Activated naive CD8-positive, alpha-beta T cell treated with anti-CD3 and anti-CD28 coated beads for 36 hours (primary cell): Measurements from ENCODE around the gene EXOC4. TPM values are rescaled to one million over a fixed set of nuclear protein-coding genes. Genes with fewer than 3 reads are reported as not detected.
A peak's percentile ranks its signal among the peaks of the same experiment; 100 is the strongest.

Experiments used
- DNase-seq: peaks from one replicate; pipeline ENCODE4 v3.0.0; 2021
- H3K27ac Mint-ChIP-seq: one replicate; pipeline ENCODE4 v1.8.0; 2022; ENCODE audit warnings: mild to moderate bottlenecking, moderate library complexity, mixed read lengths
- H3K27me3 Mint-ChIP-seq: one replicate; pipeline ENCODE4 v1.8.0; 2022; ENCODE audit warnings: mild to moderate bottlenecking, mixed read lengths
- H3K36me3 Mint-ChIP-seq: one replicate; pipeline ENCODE4 v1.8.0; 2021; ENCODE audit warnings: mild to moderate bottlenecking, mixed read lengths
- H3K4me1 Mint-ChIP-seq: one replicate; pipeline ENCODE4 v1.8.0; 2021; ENCODE audit warnings: mixed read lengths
- H3K4me3 Mint-ChIP-seq: one replicate; pipeline ENCODE4 v1.8.0; 2022; ENCODE audit warnings: mild to moderate bottlenecking, moderate library complexity, mixed read lengths
- H3K9me3 Mint-ChIP-seq: one replicate; pipeline ENCODE4 v1.8.0; 2022; ENCODE audit warnings: mixed read lengths
- total RNA-seq, 2 experiments: library from RNA; stranded (reverse); gene quantifications; one replicate each; pipeline ENCODE4 v1.2.3, GENCODE V29; 2021

Gene EXOC4
- total RNA-seq, 2 experiments from 2014 or later: 41.7 to 45.7 TPM

DNA sequence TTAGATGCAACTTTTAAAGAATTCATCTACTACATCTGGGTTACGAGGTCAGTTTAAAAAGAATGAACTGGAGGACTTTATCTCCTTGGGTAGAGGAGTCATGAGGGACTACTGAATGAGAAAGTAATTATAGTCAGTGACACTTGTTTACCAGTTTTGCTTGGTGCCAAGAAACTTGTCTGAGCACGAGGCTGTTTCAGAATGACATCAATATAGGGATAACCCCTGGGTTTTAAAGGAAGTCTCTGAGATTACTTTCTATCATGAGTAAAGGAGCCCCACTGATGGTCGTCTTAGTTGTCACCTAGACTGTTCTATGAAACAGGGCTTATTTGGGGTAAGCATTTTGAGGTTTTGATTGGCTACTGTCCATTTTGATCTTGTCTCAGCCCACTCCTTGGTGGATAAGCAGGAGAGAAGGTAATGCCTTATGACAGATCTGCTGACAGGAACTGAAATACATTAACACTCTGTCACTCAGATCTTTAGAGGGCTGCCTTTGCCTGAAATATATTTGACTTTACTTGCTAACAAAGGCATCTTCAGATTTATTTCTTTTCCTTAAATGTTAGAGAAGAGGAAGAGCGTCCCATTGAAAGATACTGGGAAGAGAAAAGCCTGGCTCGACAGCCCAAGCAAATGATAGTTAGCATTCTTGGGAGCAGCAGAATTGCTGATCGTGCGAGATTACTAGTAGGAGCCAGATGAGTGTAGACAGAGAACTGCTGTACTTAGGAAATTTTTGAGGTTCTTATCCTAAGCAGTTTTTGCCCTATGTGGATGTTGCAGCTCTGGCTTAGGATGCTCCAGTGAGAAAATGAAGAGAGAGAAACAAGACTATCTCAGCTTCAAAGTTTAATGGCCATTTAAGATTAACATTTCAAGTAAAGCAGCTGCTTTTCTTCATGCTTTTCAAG lies 575.1 kb downstream of the EXOC4 start:
- Mint-ChIP-seq H3K36me3 (peaks cover 29% of the 10 kb centered on the region), H3K27ac (no peak overlapping the region), H3K27me3 (no peaks in the 10 kb centered on the region), H3K9me3 (peaks cover 10% of the 10 kb centered on the region), H3K4me3 (no peak overlapping the region), H3K4me1 (peaks cover 4% of the 10 kb centered on the region)
- DNase-seq: no peak

DNA sequence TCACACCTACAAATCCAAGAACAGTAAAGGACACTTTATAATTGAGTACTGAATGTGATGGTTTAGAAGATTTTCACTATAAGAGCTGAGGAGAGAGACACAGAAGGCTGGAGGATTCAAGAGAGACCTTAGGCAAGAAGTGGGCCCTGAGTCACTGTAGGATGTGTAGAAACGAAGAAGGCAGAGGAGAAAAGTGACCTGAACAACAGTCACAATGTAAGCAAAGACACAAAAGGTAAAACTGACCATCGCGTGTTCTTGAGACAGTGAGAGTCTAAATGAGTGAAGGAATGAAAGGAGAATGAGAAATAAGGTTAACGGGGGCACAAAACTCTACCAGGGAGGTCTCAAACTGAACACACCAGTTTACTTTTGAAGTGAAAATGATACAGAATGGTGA lies 576.0 kb downstream of the EXOC4 start:
- no peak for DNase-seq
- peaks cover 10% of the 10 kb centered on the region for H3K9me3 Mint-ChIP-seq
- H3K4me3 Mint-ChIP-seq: no peak overlapping the region
- no peak overlapping the region for H3K27ac Mint-ChIP-seq
- H3K27me3 Mint-ChIP-seq: no peaks in the 10 kb centered on the region
- peaks cover 4% of the 10 kb centered on the region for H3K4me1 Mint-ChIP-seq
- H3K36me3 Mint-ChIP-seq: peaks cover 32% of the 10 kb centered on the region

DNA sequence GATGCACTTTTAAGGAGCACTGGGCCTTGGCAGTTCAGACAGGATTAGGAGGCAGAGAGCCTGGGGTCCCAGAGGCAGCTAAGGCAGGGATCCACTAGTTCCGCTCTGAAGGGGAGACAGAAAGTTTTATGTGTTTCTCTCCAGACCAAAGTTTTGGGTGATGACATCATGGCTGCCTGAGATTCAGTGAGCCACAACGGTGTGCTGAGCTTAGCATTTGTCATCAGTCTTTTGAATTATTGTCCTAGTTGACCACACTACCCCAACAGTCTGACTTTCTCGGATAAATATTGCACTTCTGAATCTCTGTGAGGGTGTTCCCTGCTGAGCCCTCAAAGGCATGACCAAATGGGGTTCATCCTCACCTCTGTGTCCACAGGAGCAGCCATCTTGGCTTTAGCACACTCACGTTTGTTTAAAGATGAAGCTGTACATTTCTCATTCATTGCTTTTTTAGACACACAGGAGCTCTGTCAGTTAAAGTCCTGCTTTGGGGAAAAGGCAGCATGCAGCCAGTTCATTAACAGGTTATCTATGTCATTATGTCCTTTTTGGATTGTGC lies 576.5 kb downstream of the EXOC4 start:
- no peaks in the 10 kb centered on the region for H3K27me3 Mint-ChIP-seq
- peaks cover 10% of the 10 kb centered on the region for H3K9me3 Mint-ChIP-seq
- H3K27ac Mint-ChIP-seq: no peak overlapping the region
- H3K4me1 Mint-ChIP-seq: no peaks in the 10 kb centered on the region
- no peak overlapping the region for H3K4me3 Mint-ChIP-seq
- peaks cover 34% of the 10 kb centered on the region for H3K36me3 Mint-ChIP-seq
- DNase-seq: no peak

DNA sequence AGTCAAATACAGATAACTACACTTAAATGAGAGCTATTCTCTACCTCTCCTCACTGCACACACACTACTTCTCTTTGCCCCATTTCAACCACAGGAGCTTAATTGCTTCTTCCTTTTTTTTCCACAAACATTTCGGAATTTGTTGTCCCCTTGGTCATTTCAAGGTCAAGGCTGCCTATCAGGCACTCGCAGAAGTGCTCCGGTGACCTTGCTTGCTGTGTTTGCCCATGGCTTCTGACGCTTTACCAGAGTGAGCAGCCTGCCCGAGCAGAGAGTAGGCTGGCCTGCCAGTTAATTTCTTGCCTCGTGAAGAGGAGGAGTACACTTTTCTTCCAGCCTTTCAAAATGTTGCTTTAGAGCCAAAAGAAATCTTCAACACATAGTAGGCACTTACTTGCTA lies 577.2 kb downstream of the EXOC4 start:
- H3K36me3 Mint-ChIP-seq: peaks cover 33% of the 10 kb centered on the region
- H3K9me3 Mint-ChIP-seq: peaks cover 10% of the 10 kb centered on the region
- no peak for DNase-seq
- no peaks in the 10 kb centered on the region for H3K27me3 Mint-ChIP-seq
- H3K4me3 Mint-ChIP-seq: no peak overlapping the region
- no peak overlapping the region for H3K27ac Mint-ChIP-seq
- no peaks in the 10 kb centered on the region for H3K4me1 Mint-ChIP-seq

DNA sequence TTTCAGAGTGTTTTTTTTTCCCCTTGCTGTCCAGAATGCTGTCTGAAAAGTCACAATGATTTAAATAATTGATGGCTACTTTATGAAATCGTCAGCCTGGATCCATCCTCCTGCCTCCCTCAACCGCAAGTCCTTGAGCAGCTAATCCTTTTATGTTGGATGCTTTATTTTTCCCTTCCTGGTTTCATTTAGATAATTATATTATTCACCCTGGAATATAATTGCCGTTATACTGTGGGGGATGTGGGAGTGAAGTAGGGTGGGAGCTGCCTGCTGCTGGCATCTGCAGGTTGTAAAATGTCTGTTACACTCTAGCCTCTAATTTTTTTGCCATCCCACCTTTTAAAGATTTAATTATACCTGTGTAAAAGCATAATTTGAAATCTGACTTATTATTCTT lies 583.8 kb downstream of the EXOC4 start:
- H3K27me3 Mint-ChIP-seq: no peaks in the 10 kb centered on the region
- H3K27ac Mint-ChIP-seq: no peak overlapping the region
- H3K4me1 Mint-ChIP-seq: peaks cover 2% of the 10 kb centered on the region
- peaks cover 10% of the 10 kb centered on the region for H3K9me3 Mint-ChIP-seq
- peaks cover 35% of the 10 kb centered on the region for H3K36me3 Mint-ChIP-seq
- no peak overlapping the region for H3K4me3 Mint-ChIP-seq
- no peak for DNase-seq

DNA sequence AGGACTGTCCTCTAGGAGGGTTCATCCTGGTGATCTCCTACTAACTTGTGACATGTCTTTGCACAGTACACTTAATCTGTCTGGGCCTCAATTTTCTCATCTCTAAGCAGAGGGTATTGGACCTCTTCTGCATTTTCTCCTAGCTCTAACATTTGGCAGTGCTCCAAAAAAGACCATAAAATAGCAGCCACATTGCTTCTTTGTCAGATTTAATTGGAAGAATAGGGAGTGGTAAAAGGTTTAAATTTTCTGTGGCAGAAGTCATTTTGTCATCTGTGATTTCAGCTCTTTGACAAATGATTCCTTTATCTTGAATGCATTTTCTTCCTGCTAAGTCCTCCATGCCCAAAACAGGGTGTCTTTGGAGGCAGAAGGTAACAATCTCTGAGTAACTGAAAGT lies 584.3 kb downstream of the EXOC4 start:
- no peak for DNase-seq
- no peak overlapping the region for H3K27ac Mint-ChIP-seq
- H3K4me3 Mint-ChIP-seq: no peak overlapping the region
- H3K9me3 Mint-ChIP-seq: peaks cover 5% of the 10 kb centered on the region
- no peaks in the 10 kb centered on the region for H3K27me3 Mint-ChIP-seq
- H3K36me3 Mint-ChIP-seq: peaks cover 30% of the 10 kb centered on the region
- H3K4me1 Mint-ChIP-seq: peaks cover 2% of the 10 kb centered on the region

DNA sequence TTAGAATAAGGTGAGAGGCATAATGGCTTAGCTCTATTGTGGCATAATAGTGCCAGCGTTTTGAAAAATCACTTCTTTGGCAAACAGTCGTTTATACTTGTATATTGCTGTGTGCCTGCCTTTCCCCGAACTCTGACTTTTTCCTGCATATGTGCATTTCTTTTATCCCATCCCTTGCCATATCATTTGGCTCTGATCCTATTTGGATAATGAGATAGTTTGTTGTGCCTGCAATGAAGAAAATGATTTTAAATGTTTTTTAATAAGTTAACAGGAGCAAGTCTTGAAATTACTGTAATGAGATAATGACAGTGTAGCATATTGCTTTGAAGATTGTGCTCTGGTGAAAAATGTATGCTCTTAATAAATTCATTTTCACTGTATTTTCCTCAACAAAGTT lies 586.2 kb downstream of the EXOC4 start:
- H3K36me3 Mint-ChIP-seq: peaks cover 27% of the 10 kb centered on the region
- H3K27me3 Mint-ChIP-seq: no peaks in the 10 kb centered on the region
- H3K4me3 Mint-ChIP-seq: no peak overlapping the region
- peaks cover 2% of the 10 kb centered on the region for H3K4me1 Mint-ChIP-seq
- DNase-seq: no peak
- H3K27ac Mint-ChIP-seq: no peak overlapping the region
- H3K9me3 Mint-ChIP-seq: peaks cover 7% of the 10 kb centered on the region

DNA sequence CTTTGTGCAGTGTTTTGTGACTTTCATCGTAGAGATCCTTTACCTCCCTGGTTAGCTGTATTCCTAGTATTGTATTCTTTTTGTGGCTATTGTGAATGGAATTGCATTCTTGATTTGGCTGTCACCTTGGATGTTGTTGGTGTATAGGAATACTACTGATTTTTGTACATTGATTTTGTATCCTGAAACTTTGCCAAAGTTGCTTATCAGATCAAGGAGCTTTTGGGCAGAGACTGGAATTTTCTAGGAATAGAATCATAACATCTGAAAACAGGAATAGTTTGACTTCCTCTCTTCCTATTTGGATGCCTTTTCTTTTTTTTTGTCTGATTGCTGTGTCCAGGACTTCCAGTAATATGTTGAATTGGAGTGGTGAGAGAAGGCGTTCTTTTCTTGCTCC lies 590.5 kb downstream of the EXOC4 start:
- peaks cover 7% of the 10 kb centered on the region for H3K9me3 Mint-ChIP-seq

DNA sequence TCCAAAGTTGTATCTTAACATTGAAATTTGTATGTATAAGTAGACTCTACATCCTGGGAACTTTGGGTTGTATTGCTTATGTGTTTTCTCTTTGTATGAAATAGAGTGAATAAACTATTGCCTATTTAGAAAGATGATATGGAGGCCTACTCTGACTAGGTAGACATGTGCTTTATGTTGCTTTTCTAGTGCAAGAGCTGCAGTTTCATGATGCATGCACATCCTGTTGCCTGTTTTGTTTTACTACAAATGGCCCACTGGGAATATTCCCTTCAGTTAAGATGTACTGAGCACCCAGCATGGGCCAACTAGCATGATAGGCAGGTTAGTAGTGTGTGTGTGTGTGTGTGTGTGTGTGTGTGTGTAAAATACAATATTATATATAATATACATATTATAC lies 592.1 kb downstream of the EXOC4 start:
- H3K9me3 Mint-ChIP-seq: peaks cover 5% of the 10 kb centered on the region
- peaks cover 19% of the 10 kb centered on the region for H3K36me3 Mint-ChIP-seq
- H3K4me1 Mint-ChIP-seq: peaks cover 11% of the 10 kb centered on the region
- H3K27ac Mint-ChIP-seq: no peak overlapping the region
- no peaks in the 10 kb centered on the region for H3K27me3 Mint-ChIP-seq
- H3K4me3 Mint-ChIP-seq: no peak overlapping the region
- DNase-seq: no peak

More for the DNA sequence above, 590.5 kb downstream of the EXOC4 start:
- Mint-ChIP-seq H3K4me1 (peaks cover 11% of the 10 kb centered on the region), H3K36me3 (peaks cover 24% of the 10 kb centered on the region), H3K27ac (no peak overlapping the region), H3K27me3 (no peaks in the 10 kb centered on the region), H3K4me3 (no peak overlapping the region)
- no peak for DNase-seq

DNA sequence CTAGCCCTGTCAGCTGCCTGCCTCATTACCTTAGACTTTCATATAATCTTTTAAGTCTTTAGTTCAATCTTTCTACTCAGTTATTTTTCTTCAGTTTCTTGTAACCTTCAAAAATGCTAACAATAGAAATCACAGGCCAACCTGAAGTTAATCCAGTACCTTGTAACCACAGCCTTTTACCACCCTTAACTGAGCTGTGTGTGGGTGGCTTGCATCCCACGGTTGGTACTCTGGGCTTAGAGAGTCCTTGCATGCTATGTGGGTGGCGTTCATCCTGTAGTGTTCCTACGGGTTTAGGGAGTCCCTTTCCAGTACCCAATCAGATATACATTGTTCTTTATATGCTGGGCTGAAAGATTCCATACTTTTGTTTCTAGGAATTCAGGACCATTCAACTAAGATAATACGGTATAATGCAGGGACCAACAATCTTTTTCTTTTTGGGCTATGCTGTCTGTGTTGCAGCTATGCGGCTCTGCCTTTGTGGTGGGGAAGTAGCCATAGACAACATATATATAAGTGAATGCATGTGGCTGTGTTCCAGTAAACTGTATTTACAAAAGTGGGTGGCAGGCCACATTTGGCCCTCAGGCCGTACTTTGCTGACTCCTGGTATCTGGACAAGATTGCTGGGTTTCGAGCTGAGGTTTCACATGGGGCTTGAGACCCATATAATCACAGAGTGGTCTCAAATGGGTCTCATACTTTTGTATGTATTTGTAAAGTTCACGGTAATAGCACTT lies 593.5 kb downstream of the EXOC4 start:
- Mint-ChIP-seq H3K36me3 (peaks cover 11% of the 10 kb centered on the region), H3K9me3 (peaks cover 3% of the 10 kb centered on the region), H3K27me3 (no peaks in the 10 kb centered on the region), H3K4me1 (peaks cover 11% of the 10 kb centered on the region), H3K4me3 (no peak overlapping the region), H3K27ac (no peak overlapping the region)
- no peak for DNase-seq

DNA sequence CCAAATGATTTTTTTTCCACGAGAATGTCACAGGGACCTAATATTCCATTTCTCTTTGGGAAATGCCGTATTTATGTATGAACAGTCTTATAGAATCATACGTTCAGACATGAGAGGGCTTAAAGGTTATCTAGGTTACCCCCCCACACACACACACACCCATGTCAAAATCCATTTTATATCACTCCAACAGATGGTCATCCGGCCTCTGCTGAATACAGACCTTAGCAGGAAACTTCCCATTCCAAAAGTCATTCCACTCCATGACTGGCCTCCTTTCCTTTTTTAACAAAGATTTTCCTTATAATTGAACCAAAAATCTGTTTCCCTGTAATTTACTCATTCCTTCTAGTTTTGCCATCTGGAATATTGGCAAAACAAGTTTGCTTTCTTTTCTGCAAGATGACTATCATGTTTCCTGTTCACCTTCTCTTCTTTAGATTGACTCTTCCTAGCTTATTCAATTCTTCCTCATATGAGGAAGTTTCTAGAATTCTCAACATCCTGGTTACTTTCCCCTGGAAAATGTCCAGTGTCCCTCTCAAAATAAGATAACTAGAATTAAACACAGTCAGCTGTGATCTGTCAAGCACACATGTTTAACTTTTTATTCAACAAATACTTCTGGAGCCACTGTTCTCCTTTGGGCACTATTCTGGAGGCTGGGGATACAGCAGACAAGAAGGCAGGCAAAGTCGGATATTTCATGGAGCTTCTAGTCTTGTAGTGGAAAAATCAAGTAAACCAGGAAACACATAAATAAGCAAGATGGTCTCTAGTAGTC lies 597.8 kb downstream of the EXOC4 start:
- Mint-ChIP-seq H3K27me3 (no peaks in the 10 kb centered on the region), H3K4me3 (no peak overlapping the region), H3K9me3 (no peaks in the 10 kb centered on the region), H3K36me3 (peaks cover 3% of the 10 kb centered on the region), H3K27ac (no peak overlapping the region), H3K4me1 (peaks cover 8% of the 10 kb centered on the region)
- DNase-seq: no peak

DNA sequence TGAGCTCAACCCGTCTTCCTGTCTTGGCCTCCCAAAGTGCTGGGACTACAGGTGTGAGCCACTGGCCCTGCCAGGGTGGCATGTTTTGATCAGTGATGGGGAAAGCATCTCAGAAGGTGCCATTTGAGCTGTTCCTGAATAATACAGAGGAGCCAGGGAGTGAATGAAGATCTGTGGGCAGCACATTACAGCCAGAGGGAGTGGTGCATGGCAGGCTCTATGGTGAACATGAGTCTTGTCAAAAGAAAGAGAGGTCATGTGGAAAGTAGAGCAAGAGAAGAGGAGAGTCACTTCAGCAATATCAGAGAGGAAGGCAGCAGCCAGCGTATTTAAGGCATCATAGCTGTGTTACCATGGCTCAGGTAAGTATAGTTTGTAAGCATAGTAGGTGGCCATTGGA lies 598.5 kb downstream of the EXOC4 start:
- Mint-ChIP-seq H3K27ac (no peak overlapping the region), H3K9me3 (no peaks in the 10 kb centered on the region), H3K4me1 (peaks cover 4% of the 10 kb centered on the region), H3K4me3 (no peak overlapping the region), H3K36me3 (peaks cover 3% of the 10 kb centered on the region), H3K27me3 (no peaks in the 10 kb centered on the region)
- DNase-seq: no peak

DNA sequence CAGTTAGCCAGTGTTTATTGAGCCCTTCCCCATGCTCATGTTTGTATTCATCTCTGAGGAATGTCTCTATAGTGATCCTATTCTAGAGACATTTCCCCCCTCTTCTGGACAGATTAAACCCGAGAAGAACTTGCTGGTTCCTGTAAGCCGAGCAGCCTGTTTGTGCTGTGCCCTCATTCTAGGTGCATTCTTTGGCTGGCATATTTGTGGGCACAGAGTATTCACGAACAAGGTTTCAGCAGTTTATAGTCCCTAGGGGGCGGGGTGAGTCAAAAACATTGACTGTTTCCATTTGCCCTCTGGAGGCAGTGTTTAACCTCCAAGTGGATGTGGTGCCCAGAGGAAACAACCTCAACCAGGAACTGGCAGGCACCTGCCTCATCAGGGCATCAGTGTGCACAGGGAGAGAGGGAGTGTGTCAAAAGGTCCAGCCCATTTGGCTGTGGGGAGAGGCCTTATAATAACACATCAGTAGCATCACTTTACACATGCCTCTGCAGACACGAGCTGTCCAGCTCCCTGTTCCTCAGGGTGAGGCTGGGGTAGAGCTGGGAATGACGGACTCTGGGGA lies 600.9 kb downstream of the EXOC4 start:
- DNase-seq: peak; percentile 2
- Mint-ChIP-seq H3K4me1 (peaks cover 3% of the 10 kb centered on the region), H3K9me3 (peaks cover 1% of the 10 kb centered on the region), H3K36me3 (no peaks in the 10 kb centered on the region), H3K27me3 (no peaks in the 10 kb centered on the region), H3K27ac (no peak overlapping the region), H3K4me3 (no peak overlapping the region)

DNA sequence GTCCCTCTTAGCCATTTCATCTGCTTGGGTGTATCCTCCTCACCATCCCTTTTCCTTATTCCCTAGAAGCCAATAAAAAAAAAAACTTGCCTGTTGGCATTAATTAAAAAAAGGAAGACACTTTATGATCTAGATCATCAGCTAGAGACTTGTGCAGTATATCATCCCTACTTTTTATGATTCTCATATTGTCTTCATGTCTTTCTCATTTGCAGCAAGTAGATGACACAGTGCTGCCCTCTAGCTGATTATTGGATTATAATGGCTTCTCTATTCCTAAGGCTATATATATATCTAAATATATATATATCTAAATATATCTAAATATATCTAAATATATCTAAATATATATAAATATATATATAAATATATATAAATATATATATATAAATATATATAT lies 601.9 kb downstream of the EXOC4 start:
- Mint-ChIP-seq H3K27me3 (no peaks in the 10 kb centered on the region), H3K27ac (no peak overlapping the region), H3K9me3 (peaks cover 1% of the 10 kb centered on the region)

More for the DNA sequence above, 601.9 kb downstream of the EXOC4 start:
- Mint-ChIP-seq H3K4me3 (no peak overlapping the region), H3K4me1 (peaks cover 3% of the 10 kb centered on the region), H3K36me3 (peaks cover 5% of the 10 kb centered on the region)
- DNase-seq: no peak
